Stimulated activated CD8-positive, alpha-beta memory T cell treated with anti-CD3 and anti-CD28 coated beads, Interleukin-12 subunit alpha, Interleukin-12 subunit beta, amount 100 ng/mL, for 4 hours (primary cell): ENCODE measurements around the gene PDIA4.
A peak's percentile ranks its signal among the peaks of the same experiment; 100 is the strongest.

Experiments
- DNase-seq: peaks from one replicate; pipeline ENCODE4 v3.0.0-alpha.2; 2020; ENCODE audit warnings: low read depth

The PDIA4 gene

DNA sequence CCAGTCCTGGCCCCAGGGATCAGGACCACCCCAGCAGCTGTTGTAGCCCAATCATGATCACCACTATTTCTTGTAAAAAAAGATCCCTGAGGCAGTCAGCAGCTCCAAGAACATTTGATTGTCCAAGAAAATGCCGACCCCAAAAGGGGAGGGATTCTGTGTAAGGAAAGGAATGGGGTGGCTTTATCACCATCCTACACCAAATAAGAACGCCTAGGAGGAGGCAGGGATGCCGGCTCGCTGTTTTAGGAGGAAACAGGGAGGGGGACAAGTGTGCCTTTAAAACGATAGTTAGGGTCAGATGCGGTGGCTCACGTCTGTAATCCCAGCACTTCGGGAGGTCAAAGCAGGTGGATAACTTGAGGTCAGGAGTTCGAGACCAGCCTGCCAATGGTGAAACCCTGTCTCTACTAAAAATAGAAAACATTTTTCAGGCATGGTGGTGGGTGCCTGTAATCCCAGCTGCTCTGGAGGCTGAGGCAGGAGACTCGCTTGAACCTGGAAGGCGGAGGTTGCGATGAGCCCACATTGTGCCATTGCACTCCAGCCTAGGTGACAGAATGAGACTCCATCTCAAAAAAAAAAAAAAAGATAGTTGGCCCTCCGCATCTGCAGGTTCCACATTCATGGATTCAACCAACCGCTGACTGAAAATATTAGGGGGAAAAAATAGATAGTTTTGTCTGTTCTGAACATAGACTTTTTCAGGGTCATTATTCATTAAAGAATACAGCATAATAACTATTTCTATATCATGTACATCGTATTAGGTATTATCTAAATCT, 63.6 kb downstream of the PDIA4 start:
- no peak for DNase-seq

DNA sequence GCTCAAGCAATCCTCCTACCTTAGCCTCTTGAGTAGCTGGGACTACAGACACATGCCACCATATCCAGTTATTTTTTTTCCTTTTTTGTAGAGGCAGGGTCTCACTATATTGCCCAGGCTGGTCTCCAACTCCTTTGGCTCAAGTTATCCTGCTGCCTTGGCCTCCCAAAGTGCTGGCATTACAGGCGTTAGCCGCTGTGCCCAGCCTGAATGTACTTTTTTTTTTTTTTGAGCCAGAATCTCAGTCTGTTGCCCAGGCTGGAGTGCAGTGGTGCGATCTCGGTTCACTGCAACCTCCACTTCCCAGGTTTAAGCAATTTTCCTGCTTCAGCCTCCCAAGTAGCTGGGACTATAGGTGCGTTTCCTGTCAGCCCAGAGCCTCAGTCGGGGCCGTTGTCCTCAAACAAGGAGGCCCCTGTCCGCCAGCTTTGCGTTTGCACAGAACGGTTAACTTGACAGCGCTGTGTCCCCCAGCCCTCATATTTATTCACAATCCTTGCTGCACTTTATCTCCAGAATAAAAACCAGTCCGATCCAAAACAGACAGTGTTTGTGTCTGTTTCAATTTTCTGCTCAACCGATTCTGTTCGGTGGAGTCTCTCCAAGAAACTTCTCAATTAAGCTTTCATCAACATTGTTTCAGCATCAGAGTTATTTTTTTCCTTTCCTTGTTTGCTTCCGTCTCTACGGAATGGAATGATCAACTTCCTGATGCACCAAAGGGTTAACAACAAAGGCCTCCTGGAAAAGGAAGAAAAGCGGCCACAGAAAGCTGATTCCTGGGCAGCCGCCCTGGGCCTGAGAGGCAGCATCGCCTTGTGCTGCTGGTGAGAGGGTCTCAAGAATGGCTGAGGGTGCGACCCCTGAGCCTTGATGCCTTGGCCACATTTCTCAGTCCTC, 64.5 kb downstream of the PDIA4 start:
- no peak for DNase-seq

DNA sequence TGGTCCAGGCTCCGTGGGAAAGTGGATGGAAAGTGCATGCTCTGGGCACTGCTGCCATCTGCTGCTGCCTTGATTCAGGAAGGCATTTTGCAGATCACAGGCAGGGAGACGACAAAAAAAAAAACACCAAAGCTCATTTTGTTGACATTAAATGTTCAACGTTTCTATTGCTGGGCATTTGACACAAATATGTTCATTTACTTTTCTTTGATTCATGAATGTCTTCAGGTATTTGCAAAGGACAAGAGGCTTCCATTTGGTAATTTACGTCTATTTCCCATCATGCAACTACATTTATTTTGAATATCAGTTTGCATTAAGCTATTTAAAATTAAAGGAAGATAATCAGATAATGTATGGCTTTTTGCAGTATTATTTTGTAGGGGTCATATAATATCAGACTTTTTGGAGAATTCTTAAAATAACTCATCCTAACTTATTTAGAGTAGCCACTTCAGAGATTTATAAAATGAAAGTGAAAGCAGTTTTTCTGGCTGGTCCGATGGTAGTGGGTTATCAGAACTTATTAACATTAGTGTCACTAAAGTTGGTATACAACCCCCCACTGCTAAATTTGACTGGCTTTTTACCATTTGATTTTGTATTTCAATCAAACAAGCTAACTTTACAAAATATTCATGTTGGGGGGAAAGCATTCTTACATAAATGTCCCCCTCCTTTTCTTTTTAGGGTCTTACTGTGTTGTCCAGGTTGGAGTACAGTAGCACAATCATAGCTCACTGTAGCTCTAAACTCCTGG, 65.3 kb downstream of the PDIA4 start:
- DNase-seq = peak; percentile 46

DNA sequence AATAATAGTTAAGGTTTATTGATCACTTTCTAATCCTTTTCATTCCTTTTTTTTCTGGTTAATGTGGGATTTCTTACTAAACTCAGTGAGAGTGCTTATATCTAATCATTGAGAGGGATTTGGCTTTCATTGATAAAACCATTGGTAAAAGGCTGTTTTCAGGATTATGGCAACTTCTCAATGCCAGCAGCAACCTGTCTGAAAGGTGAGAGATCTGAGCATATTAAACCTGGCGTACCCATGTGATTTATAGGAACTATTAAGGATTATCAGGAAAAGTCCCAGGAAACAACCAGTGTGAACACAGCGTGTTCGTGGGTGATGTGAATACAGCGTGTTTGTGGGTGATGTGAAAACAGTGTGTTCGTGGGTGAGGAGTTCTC, 65.9 kb downstream of the PDIA4 start:
- no peak for DNase-seq

DNA sequence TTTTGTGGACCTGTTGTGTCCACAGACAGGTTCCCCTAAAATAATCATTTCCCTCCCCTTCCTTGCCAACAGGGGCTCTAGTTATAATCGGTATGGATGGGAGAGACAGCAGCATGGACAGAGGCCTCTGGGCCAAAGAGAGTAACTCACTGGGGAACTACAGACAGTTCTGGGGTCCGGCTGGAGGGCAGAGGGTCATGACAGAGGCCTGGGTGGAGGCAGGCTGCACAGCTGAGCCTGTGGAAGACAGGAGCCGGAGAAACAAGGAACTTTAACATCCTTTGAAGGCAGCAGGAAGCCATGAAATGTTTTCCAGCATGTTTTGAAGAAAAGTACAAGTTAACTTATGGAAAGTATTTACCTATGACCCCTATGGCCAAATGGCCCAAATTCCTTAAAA, 68.6 kb downstream of the PDIA4 start:
- DNase-seq = no peak

DNA sequence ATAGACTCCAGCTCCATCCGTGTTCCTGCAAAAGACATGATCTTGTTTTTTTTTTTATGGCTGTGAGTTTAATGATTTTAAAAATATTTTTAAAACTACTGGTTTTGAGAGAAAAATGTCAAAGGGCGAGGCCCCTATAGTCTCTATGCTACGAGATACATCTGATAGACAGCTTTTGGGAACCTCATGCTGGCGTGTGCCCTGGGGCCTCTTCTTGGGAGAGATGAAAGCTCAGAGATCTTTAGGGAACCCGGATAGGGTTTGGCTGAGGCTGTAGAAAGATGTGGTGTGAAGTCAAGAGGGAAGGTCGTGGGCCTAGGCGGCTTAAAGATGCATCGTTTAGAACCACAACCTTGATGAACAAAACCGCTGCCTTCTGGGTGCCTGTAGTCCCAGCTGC, 70.2 kb downstream of the PDIA4 start:
- DNase-seq = no peak

DNA sequence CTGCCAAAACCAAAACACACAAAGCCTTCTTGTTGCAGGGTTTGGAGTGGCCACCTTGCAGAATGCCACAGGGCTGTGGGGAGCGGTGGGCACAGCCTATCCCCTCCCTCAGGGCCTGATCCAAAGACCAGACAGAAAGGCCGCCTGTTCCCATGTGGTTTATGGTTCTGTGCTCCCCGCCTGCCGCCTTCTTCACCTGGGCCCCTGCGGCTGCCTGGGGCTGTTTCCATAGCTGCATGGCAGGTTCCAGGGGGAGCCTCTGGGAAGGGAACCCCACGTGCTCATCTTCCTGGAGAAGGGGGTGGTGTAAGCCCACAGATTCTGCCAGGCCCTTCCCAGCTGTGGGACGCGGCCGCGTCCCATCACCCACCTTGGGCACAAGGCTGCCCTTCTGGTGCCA, 73.5 kb downstream of the PDIA4 start:
- no peak for DNase-seq

DNA sequence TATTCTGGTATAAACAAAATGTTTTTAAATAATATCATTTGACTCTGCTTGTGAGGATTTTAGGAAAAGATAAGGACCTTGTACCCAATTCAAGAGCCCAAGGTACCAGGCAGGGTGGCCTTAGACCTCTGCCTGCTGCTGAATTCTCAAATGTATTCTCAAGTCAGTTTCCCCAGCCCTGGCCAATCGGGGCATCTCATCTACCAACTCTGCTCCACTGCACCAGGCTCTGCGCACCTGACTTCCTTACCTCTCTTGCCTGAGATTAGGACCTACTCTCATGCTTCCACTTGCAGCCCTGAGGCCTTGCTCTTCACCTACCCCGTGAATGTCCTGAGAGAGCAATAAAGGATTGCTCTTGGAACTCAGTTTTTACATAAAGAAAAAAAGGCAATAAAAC, 74.6 kb downstream of the PDIA4 start:
- no peak for DNase-seq
